Mucosa of gallbladder (tissue), 1 donor: Measurements from ENCODE around the gene CHDH. TPM values are rescaled to one million over a fixed set of nuclear protein-coding genes. Genes with fewer than 3 reads are reported as not detected.

Experiments used
- DNase-seq: peaks from one replicate; pipeline ENCODE4 v3.0.0-alpha.2; 2020; ENCODE audit warnings: low spot score
- total RNA-seq: library from RNA; stranded (reverse); gene quantifications from one replicate; pipeline ENCODE4 v1.2.1, GENCODE V29; 2021
- donor health status: DM: no; HTN: no; CAD: no.

Gene CHDH, protein sequence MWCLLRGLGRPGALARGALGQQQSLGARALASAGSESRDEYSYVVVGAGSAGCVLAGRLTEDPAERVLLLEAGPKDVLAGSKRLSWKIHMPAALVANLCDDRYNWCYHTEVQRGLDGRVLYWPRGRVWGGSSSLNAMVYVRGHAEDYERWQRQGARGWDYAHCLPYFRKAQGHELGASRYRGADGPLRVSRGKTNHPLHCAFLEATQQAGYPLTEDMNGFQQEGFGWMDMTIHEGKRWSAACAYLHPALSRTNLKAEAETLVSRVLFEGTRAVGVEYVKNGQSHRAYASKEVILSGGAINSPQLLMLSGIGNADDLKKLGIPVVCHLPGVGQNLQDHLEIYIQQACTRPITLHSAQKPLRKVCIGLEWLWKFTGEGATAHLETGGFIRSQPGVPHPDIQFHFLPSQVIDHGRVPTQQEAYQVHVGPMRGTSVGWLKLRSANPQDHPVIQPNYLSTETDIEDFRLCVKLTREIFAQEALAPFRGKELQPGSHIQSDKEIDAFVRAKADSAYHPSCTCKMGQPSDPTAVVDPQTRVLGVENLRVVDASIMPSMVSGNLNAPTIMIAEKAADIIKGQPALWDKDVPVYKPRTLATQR
- total RNA-seq, result 46.4 TPM

DNA sequence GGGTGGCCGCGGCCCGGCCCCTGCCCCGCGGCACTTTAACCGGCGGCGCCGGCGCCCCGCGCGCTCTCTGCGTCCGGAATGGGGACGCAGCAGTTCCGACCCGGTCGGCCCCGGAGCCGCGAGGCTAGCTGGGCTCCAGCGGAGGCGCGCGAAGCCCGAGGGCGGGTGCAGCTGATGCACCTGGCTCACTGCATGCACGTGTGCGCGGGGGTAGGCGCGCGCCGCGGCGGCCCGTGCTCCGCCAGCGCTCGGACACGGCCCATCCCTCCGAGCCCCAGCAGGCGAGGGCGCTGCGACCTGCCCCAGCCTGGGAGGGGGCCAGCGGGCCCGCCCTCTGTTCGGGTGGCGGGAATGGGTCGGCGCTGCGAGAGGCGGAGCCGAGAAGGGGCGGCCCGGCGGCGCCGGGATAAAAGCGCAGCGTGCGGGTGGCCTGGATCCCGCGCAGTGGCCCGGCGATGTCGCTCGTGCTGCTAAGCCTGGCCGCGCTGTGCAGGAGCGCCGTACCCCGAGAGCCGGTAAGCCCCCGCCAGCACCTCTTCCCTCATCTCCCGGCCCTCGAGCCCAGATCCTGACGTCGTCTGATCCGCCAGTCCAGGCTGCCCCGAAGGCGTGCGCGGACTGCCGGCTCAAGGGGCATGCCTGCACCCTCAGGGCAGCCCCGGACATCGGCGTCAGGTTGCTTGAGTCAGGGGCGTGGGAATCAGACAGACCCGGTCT, at the start of gene CHDH, which contains the start of gene IL17RB:
CHDH (minus strand) TSS at position 286 of the 717 bp plus-strand sequence. CDS start 22,411 bp downstream, outside the sequence.
IL17RB (plus strand) TSS at position 435 of the 717 bp plus-strand sequence; CDS start at position 456, 21 bp downstream.
- DNase-seq, result peak; percentile 74

GRCh38 chr3:53892286-53892637, 46.0 kb upstream of the CHDH start:
- no peak for DNase-seq

DNA sequence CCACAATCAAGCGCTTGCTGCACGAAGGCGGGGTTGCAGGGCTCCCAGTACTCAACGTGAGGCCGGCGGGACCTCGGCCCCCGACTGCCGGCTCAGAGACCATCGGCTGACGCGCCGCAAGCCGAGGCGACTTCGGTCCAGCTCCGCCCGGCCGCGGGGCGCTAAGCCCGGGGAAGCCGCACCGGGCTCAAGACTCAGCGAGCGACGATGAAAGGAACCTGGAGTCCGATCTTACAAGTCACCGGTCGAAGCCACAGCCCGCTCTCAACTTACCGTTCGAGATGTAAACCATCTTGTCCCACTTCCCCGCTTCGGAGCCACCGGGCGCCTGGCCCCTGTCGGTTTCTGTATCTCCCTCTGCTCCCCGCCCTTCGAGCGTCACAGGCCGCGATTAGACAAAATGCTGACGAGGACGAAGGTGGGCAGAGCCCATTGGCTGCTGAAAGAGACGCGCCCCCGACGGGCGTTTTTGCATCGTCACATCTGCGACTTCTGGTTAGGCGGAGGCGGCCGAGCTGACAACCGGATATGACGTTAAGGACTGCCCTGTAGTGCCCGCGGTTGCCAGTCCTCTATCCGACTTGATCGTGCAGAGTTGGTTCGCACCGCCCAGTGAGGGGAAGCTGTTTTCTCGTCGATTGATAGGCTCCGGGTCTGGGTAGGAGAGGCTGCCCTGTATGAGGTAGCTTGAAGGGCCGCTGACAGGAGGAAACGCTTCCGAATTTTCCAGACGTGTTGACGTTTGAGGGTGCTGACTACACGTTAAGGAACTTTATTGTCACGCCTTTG, 45.5 kb upstream of the CHDH start, which contains the start of gene SELENOK:
SELENOK (minus strand) TSS at position 363 of the 789 bp plus-strand sequence.
- peak; percentile 99 for DNase-seq

DNA sequence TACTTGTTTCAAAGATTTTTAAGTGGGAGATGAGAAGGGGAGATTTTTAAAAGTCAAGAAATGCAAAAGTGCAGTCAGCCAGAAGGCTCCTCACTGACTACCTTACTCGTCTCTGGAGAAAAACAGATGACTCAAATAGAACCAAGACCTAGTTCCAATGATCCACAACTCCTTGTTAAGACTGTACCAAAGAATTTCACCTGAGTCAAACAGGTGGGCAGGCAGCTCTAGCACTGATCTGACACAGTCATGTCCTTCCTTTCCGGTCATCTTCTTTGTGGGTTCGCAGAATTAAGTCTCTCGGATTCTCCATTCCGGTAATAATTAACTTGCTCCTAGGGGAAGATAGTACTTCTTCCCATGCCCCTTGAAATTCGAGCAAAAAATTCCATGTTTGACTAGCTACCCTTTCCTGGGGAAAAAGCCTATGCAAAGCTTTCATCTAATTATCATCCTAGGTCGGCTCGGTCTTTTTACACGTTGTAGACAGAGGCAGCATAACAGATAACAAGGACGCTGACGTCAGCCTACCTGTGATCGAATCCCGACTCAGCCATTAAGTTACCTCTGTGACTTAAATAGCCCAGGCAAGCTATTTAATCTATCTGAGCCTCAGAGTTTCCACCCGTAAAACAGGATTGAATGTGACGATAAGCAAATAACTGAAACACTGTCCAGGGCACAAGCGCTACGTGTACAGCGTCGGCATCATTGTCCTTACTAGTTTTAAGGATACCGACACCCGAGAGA, 44.7 kb upstream of the CHDH start:
- peak; percentile 20 for DNase-seq

DNA sequence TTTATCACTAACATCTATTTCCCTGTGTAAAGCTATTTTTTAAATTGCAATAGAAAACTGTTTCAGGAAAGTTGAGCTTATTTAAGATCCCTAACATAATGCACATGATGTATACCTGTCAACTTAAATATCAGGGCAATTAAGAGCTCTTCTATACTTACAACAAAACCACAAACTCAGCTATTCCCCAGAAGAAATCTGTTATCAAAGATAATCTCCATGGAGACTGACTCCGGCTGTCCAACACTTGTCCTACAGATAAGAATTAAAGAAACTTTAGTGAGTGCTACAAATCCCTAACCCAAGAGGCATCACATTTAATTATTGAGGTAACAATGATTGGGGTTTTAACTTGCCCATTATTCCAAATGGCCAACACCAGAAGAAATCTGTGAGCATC, 42.0 kb upstream of the CHDH start:
- no peak for DNase-seq

DNA sequence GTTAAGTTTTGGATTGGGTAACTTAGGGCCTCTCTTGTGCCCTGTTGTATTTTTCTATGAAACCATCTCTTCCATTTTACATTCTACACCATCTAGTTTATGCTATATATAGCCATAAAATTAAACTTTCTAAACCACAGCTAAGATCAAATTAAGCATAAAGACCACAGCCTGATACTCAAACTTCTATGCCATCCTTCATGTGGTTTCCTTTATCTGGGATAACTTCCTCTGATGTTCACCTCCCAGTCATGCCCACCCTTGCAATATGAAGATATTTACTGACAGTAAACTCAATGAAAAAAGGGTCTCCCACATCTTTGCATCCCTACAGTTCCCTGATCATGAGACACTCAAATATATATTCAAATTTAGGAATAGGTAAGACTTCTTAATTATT, 41.2 kb upstream of the CHDH start:
- DNase-seq, result no peak

DNA sequence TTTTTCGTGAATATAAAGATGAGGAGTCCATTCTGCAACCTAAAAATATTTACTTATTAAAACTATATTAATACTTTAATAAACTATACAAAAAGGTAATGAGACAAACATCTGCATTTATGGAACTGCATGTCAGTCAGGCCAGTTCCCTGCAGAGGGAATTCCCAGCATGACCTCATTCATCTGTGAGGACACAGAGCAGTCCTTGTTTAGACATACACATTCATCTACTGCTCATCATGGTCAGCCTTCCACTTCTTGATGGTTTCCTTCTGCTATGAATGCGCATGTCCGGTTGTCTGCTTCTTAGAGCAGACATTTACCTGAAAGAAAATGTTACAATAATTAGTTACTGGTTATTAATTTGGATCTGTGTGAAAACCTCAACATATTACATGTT, 39.0 kb upstream of the CHDH start:
- DNase-seq, result no peak

DNA sequence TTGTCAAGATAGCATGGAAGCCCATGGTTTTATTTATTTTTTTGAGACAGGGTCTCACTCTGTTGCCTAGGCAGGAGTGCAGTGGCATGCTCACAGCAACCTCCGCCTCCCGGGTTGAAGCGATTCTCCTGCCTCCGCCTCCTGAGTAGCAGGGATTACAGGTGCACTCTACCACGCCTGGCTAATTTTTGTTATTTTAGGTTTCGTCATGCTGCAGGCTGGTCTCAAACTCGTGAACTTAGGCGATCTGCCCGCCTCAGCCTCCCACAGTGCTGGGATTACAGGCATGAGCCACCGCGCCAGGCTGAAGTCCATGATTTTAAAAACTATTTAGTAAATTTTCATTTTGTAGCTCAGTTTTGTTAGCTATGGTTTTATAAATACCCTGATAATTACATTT, 38.4 kb upstream of the CHDH start:
- no peak for DNase-seq

DNA sequence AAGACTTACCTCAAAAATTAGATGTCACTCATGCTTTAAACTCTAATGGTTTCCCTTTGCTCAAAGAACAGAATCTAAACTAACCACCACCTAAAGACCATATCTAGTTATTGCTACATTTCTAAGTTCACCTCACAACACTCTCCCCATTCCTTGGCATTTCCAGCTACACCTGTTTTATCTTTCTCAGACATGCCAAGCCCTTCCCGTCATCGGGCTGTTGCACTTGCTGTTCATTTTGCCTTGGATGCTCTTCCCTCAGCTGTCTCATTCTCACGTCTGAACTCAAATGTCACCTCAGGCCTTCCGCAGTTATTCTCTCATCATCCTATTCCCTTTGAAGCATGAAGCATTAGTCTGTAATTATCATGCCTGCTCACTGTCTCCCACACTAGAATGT, 36.8 kb upstream of the CHDH start:
- DNase-seq, result no peak

GRCh38 chr3:53881691-53882593, 35.7 kb upstream of the CHDH start, which contains the start of gene ACTR8:
Gene ACTR8, minus strand, starts transcription at chr3:53882152. Its CDS starts 51 bp downstream, at chr3:53882101.
- peak; percentile 80 for DNase-seq

DNA sequence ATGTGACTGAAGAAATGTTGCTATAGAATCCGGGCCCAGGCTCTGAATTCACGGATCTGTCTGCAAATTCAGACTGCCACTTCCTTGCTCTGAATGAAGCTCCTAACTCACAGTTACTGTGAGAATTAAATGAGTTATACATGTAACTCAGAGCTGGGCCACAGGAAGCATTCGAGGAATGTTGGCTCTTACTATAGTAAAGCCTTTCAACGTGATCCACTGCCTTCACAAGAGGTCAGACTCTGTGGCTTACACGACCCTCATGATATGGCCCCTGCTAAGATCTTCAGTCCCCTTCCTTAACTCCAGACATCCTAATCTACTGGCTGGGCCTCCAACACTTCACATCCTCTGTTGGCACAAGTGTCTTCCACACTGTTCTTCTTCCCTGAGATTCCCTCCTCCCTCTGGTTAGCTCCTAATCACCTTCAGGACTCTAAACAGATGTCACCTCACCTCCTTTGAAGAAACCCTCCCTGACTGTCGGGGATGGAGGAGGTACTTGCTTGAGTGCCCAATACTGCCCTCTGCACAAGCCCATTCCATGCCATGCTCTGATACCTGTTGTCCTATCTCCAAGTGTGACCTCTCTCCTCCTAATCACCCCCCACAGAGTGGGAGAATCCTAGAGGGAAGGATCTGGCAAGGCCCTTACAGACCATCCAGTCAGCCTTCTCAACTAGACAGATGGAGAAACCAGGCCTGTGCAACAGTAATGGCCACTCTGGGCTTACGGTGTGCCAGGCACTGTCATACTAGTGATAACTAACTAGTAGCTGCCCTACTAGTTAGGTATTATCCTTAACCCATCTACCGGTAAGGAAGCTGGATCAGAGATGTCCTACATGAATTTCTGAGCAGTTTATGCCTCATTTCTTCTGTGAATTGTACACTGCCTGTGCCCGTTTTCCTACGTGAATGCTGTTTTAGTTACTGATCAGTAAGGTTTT, 34.5 kb upstream of the CHDH start:
- no peak for DNase-seq

GRCh38 chr3:53865732-53866499, 19.7 kb upstream of the CHDH start:
- no peak for DNase-seq

DNA sequence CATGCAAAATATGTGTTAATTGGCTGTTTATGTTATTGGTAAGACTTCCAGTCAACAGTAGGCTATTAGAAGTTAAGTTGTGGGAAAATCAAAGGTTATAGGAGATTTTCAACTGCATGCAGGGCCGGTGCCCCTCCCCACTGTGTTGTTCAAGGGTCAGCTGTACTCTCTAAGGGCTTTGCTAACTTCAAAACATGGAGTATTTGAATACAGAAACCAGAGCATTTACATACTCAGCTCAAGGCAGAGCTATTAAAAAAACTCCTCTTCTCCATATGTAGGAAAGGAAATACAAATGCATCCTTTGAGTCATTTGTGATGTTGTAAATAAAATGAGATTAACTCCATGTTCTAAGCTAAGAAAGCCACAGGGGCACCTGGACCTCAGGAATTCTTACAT, 16.9 kb upstream of the CHDH start:
- no peak for DNase-seq

GRCh38 chr3:53862241-53862640, 16.0 kb upstream of the CHDH start:
- no peak for DNase-seq

GRCh38 chr3:53860196-53860595, 14.0 kb upstream of the CHDH start:
- DNase-seq, result no peak

DNA sequence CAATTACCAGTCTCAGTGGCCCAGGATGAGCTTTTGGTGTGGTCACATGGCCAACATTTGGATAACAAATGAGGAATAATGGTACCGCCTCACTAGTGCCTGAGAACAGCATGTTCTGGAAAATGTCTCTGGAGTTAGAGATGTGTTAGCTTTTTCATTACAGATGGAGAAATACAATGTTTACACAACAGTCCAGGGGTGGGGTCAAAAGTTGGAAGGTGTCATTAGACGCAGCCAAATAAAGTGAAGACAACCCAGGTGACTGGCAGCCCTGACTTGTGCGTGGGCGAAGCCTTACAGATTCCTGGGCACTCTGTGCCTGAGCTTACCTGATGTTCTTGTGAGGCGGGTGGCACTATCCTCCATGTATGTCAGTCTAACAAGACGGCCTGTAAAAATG, 13.0 kb upstream of the CHDH start:
- DNase-seq, result no peak

GRCh38 chr3:53858096-53858741, 12.0 kb upstream of the CHDH start:
- DNase-seq, result no peak
